ENCODE data around the gene RFC5.

DNA sequence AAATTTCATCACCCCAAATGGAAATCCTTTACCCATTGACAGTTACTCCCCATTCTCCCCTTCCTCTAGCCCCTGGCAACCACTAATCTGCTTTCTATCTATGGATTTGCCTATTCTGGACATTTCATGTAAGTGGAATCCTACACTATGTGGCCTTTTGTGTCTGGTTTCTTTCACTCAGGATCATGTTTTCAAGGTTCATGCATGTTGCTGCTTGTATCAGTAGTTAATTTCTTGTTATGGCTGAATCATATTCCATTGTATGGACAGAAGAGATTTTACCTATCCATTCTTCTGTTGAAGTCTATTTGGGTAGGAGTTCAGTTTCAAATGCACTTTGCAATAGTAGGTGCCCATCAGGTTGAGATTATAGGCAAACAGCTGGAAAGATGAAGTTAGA, 1.4 kb downstream of the RFC5 start:
- TF ChIP-seq, protein P1, sequence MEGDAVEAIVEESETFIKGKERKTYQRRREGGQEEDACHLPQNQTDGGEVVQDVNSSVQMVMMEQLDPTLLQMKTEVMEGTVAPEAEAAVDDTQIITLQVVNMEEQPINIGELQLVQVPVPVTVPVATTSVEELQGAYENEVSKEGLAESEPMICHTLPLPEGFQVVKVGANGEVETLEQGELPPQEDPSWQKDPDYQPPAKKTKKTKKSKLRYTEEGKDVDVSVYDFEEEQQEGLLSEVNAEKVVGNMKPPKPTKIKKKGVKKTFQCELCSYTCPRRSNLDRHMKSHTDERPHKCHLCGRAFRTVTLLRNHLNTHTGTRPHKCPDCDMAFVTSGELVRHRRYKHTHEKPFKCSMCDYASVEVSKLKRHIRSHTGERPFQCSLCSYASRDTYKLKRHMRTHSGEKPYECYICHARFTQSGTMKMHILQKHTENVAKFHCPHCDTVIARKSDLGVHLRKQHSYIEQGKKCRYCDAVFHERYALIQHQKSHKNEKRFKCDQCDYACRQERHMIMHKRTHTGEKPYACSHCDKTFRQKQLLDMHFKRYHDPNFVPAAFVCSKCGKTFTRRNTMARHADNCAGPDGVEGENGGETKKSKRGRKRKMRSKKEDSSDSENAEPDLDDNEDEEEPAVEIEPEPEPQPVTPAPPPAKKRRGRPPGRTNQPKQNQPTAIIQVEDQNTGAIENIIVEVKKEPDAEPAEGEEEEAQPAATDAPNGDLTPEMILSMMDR (conservative IDR thresholded peaks at IDR 0.05): no peak
- no peak for TF ChIP-seq EZH2 (IDR thresholded peaks at IDR 0.05; ENCODE audit: low read depth)
